ENCODE data around the gene PTPRN2. TPM values are rescaled to one million over a fixed set of nuclear protein-coding genes. Genes with fewer than 3 reads are reported as not detected.

Gene PTPRN2
- total and polyA plus RNA-seq, 2 donors (not counting 3 experiments of a cell fraction or from before 2014, with no cell fraction given) = 0.62 to 0.88 TPM

- ChIA-PET CTCF (no interaction called here), POLR2A (no interaction called here)
- no peak for FAIRE-seq
Measured at GRCh38 chr7:157521752-157522151, 1065.9 kb downstream of the PTPRN2 start.

More at GRCh38 chr7:157521752-157522151, 1065.9 kb downstream of the PTPRN2 start:
- intact Hi-C loops (cut with micrococcal nuclease) (no loop called here), dilution Hi-C loops (cut with MboI; ENCODE audit: extremely low pct_ligation_motif_present, low sequenced_read_pairs) (no loop called here)
- Histone ChIP-seq H3K4me2 (ENCODE audit: insufficient read depth, low read length) (no peak overlapping the region), H4K20me1 (replicated peaks; ENCODE audit: control insufficient read depth, extremely low read depth, insufficient read depth, low read length) (no peaks in the 10 kb centered on the region), H3K36me3 (ENCODE audit: control insufficient read depth in 2 of 2, extremely low read depth in 1 of 2, insufficient read depth in 2 of 2, low read length in 2 of 2) (no peaks in the 10 kb centered on the region), H3K27ac (ENCODE audit: insufficient read depth, low read depth, low read length) (no peak overlapping the region), H2AFZ (ENCODE audit: low read depth, low read length) (no peak overlapping the region), H3K9ac (replicated peaks; ENCODE audit: extremely low read depth, insufficient read depth, low read length) (no peak overlapping the region), H3K4me3 (replicated peaks in 1 of 3; ENCODE audit: insufficient read depth in 1 of 3, low read depth in 1 of 3, low read length in 3 of 3) (no peak overlapping the region), H3K4me1 (ENCODE audit: control insufficient read depth, extremely low read depth, insufficient read depth, low read length) (no peaks in the 10 kb centered on the region), H3K27me3 (ENCODE audit: control insufficient read depth in 2 of 2, insufficient read depth in 2 of 2, low read length in 2 of 2) (no peaks in the 10 kb centered on the region), H3K79me2 (ENCODE audit: control insufficient read depth, insufficient read depth, low read length) (no peaks in the 10 kb centered on the region), H3K9me3 (replicated peaks; ENCODE audit: control insufficient read depth, insufficient read depth, low read length) (no peaks in the 10 kb centered on the region), H3K9me1 (replicated peaks; ENCODE audit: control insufficient read depth, extremely low read depth, insufficient read depth, low read length) (no peaks in the 10 kb centered on the region)
- TF ChIP-seq EZH2 (IDR thresholded peaks at IDR 0.05; ENCODE audit: borderline replicate concordance, low read depth, low read length, severe bottlenecking) = no peak
- TF ChIP-seq MAX (IDR thresholded peaks at IDR 0.05; ENCODE audit: insufficient read depth, insufficient read length) = no peak
- TF ChIP-seq FOS (IDR thresholded peaks at IDR 0.05; ENCODE audit: borderline replicate concordance, insufficient read depth, low read length) = no peak
- no peak for TF ChIP-seq CTCF (IDR thresholded peaks at IDR 0.05; ENCODE audit: extremely low read depth in 1 of 2, insufficient read depth in 1 of 2, low read depth in 1 of 2, low read length in 2 of 2)
- no peak for TF ChIP-seq JUN (IDR thresholded peaks at IDR 0.05; ENCODE audit: borderline replicate concordance, insufficient read depth, insufficient read length, low read depth)
- no peak for TF ChIP-seq GATA2 (IDR thresholded peaks at IDR 0.05; ENCODE audit: insufficient read depth, insufficient read length, low read depth, low read length)
- no peak for TF ChIP-seq POLR2AphosphoS5 (IDR thresholded peaks at IDR 0.05; ENCODE audit: insufficient read depth, low read depth, low read length)
- TF ChIP-seq MYC (IDR thresholded peaks at IDR 0.05; ENCODE audit: low read depth, low read length) = no peak
- TF ChIP-seq POLR2A (IDR thresholded peaks at IDR 0.05; ENCODE audit: low read depth, low read length) = no peak
- BruUV-seq (replicated peaks) = no TSS peak
- no peak for DNase-seq (ENCODE audit: low read depth, low spot score)

Data from endothelial cell of umbilical vein (primary cell).